ENCODE results near the gene PLA1A. TPM values are rescaled to one million over a fixed set of nuclear protein-coding genes. Genes with fewer than 3 reads are reported as not detected.

Gene PLA1A
- total and polyA plus RNA-seq, 10 of the 15 experiments (the other 5 are each of a cell fraction or from before 2014, with no cell fraction given): 2.9 to 106 (median 4.8) TPM

DNA sequence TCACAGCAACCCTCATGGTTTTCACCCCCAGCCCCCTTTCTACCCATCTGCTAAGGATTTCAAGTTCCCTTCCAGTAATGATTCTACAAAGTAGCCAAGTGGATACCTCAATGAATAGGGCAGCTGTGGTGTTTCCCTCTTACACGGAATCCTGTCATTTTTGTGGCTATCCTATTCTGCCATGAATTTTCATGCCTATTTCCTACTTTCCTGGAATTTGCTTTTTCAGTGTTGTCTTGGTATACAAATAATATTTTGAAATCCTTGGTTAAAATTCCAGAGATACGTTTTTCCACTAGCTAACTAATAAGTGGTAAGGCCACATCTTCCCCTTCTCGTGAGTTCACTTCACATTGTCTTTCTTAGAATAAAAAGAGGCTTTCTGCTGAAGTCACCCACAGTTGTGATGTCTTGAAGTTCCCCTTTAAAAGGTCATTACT lies 10.9 kb upstream of the PLA1A start:
- no peak for FAIRE-seq
- ChIA-PET CTCF (interaction anchor here (2.3 to 3.1 kb wide), 4 partner anchors 9 to 94 kb away, joined by 6 to 17 read pairs (median 8); partner anchors contain the start of gene CD80), POLR2A (interaction anchor here (0.6 to 6.5 kb wide), 6 partner anchors 7 to 30 kb away, joined by 6 to 57 read pairs (median 12); partner anchors contain the start of genes ADPRH, CD80 and PLA1A), RAD21 (ENCODE audit: unreplicated experiment) (interaction anchor here (1.3 to 6.5 kb wide), 4 partner anchors 9 to 94 kb away, joined by 3 to 39 read pairs (median 9); no protein-coding TSS in a partner anchor), SMC1A (ENCODE audit: uncharacterized antibody, unreplicated experiment) (interaction anchor here (2.5 to 2.7 kb wide), 2 partner anchors 9 to 27 kb away, joined by 15 to 18 read pairs; partner anchors contain the start of gene CD80)
- 36% methylated on average over 3 of the region's 3 CpGs for WGBS (ENCODE audit: insufficient coverage, insufficient replicate concordance, low lambda C conversion rate, missing lambda C conversion rate)
- in situ Hi-C loops (cut with MboI): no loop called here
- no peak overlapping the region for H3K4me2 ChIP-seq (ENCODE audit: control insufficient read depth, insufficient read depth)
- no peaks in the 10 kb centered on the region for H4K20me1 ChIP-seq (ENCODE audit: control insufficient read depth, insufficient read depth)
- H3K79me2 ChIP-seq (ENCODE audit: control insufficient read depth, insufficient read depth, low read length): peaks cover 12% of the 10 kb centered on the region
- no TSS peak for BruUV-seq (replicated peaks)
- ATAC-seq: no peak
- H3K9ac ChIP-seq (ENCODE audit: control insufficient read depth, insufficient read depth, low read length): no peak overlapping the region
- no peaks in the 10 kb centered on the region for H3K27me3 ChIP-seq (replicated peaks in 1 of 2; ENCODE audit: control insufficient read depth in 2 of 2, insufficient read depth in 2 of 2, low read length in 1 of 2)
- H2AFZ ChIP-seq (ENCODE audit: control insufficient read depth, low read depth, low read length): no peak overlapping the region
- H3K9me3 ChIP-seq (replicated peaks; ENCODE audit: control insufficient read depth, insufficient read depth, low read length): peaks cover 16% of the 10 kb centered on the region
- peaks cover 31% of the 10 kb centered on the region for H3K4me1 ChIP-seq (ENCODE audit: control insufficient read depth, insufficient read depth, low read length)
- peaks cover 0 to 8% of the 10 kb centered on the region in 2 experiments for H3K36me3 ChIP-seq (ENCODE audit: control insufficient read depth in 2 of 2, insufficient read depth in 2 of 2, low read length in 1 of 2)
- intact Hi-C loops (cut with micrococcal nuclease; ENCODE audit: unreplicated experiment): no loop called here
- no peak for DNase-seq (ENCODE audit: low read depth, low spot score)
- H3K4me3 ChIP-seq: no peak overlapping the region
- TF ChIP-seq FOXM1 (IDR thresholded peaks at IDR 0.05; ENCODE audit: low read depth, low read length): no peak
- TF ChIP-seq SIX5 (IDR thresholded peaks at IDR 0.05; ENCODE audit: low read depth, low read length, severe bottlenecking): no peak
- no peak for TF ChIP-seq CREB1 (IDR thresholded peaks at IDR 0.05; ENCODE audit: low read depth)
- no peak for TF ChIP-seq CHD4 (IDR thresholded peaks at IDR 0.05)
- TF ChIP-seq FOXK2 (IDR thresholded peaks at IDR 0.05): no peak
- no peak for TF ChIP-seq CHD1 (IDR thresholded peaks at IDR 0.05; ENCODE audit: low read depth, low read length)
- no peak for TF ChIP-seq SREBF2 (IDR thresholded peaks at IDR 0.05; ENCODE audit: low read length)
- no peak for TF ChIP-seq ZBTB33 (IDR thresholded peaks at IDR 0.05)
- no peak for TF ChIP-seq HDAC2 (IDR thresholded peaks at IDR 0.05)
- no peak for TF ChIP-seq ZNF274 (IDR thresholded peaks at IDR 0.05; ENCODE audit: insufficient read depth, insufficient read length)
- TF ChIP-seq, protein P1, sequence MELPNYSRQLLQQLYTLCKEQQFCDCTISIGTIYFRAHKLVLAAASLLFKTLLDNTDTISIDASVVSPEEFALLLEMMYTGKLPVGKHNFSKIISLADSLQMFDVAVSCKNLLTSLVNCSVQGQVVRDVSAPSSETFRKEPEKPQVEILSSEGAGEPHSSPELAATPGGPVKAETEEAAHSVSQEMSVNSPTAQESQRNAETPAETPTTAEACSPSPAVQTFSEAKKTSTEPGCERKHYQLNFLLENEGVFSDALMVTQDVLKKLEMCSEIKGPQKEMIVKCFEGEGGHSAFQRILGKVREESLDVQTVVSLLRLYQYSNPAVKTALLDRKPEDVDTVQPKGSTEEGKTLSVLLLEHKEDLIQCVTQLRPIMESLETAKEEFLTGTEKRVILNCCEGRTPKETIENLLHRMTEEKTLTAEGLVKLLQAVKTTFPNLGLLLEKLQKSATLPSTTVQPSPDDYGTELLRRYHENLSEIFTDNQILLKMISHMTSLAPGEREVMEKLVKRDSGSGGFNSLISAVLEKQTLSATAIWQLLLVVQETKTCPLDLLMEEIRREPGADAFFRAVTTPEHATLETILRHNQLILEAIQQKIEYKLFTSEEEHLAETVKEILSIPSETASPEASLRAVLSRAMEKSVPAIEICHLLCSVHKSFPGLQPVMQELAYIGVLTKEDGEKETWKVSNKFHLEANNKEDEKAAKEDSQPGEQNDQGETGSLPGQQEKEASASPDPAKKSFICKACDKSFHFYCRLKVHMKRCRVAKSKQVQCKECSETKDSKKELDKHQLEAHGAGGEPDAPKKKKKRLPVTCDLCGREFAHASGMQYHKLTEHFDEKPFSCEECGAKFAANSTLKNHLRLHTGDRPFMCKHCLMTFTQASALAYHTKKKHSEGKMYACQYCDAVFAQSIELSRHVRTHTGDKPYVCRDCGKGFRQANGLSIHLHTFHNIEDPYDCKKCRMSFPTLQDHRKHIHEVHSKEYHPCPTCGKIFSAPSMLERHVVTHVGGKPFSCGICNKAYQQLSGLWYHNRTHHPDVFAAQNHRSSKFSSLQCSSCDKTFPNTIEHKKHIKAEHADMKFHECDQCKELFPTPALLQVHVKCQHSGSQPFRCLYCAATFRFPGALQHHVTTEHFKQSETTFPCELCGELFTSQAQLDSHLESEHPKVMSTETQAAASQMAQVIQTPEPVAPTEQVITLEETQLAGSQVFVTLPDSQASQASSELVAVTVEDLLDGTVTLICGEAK (IDR thresholded peaks at IDR 0.05; ENCODE audit: borderline replicate concordance): no peak
- no peak for TF ChIP-seq HDAC6 (IDR thresholded peaks at IDR 0.05; ENCODE audit: unreplicated experiment)
- TF ChIP-seq, protein P2, sequence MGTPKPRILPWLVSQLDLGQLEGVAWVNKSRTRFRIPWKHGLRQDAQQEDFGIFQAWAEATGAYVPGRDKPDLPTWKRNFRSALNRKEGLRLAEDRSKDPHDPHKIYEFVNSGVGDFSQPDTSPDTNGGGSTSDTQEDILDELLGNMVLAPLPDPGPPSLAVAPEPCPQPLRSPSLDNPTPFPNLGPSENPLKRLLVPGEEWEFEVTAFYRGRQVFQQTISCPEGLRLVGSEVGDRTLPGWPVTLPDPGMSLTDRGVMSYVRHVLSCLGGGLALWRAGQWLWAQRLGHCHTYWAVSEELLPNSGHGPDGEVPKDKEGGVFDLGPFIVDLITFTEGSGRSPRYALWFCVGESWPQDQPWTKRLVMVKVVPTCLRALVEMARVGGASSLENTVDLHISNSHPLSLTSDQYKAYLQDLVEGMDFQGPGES (IDR thresholded peaks at IDR 0.05): no peak
- no peak for TF ChIP-seq IKZF1 (conservative IDR thresholded peaks at IDR 0.05)
- no peak for TF ChIP-seq HCFC1 (IDR thresholded peaks at IDR 0.05; ENCODE audit: low read length)
- TF ChIP-seq RELA (IDR thresholded peaks at IDR 0.05; ENCODE audit: borderline replicate concordance, partially characterized antibody): no peak
- TF ChIP-seq RBBP5 (conservative IDR thresholded peaks at IDR 0.05): no peak
- no peak overlapping the region for H3K27ac ChIP-seq (ENCODE audit: control insufficient read depth, insufficient read depth)

Data from GM12878 (cell line).